NCI-H510A treated with DMSO at 0.1 percent for 48 hours (cell line): ENCODE measurements around the gene PPM1D.
"Not testable (repeated sequence)": the region's sequence is repeated elsewhere in the genome, so short reads cannot be mapped to it uniquely, and the experiment has no call there.

Experiments
- DNase-seq: peaks from one replicate; lab custom pipeline; 2025; lab: John Stamatoyannopoulos, UW

PPM1D gene

DNA sequence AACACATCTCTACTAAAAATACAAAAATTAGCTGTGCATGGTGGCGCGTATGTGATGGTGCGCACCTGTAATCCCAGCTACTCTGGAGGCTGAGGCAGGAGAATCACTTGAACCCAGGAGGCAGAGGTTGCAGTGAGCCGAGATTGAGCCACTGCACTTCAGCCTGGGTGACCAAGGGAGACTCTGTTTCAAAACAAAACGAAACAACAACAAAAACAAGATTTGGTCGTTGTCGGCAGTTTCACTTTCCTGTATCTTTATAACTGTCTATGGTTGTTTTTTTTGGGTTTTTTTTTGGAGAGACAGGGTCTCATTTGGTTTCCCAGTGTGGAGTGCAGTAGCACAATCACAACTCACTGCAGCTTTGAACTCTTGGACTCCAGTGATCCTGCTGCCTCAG, 68.7 kb downstream of the PPM1D start:
- DNase-seq = not testable (repeated sequence)

DNA sequence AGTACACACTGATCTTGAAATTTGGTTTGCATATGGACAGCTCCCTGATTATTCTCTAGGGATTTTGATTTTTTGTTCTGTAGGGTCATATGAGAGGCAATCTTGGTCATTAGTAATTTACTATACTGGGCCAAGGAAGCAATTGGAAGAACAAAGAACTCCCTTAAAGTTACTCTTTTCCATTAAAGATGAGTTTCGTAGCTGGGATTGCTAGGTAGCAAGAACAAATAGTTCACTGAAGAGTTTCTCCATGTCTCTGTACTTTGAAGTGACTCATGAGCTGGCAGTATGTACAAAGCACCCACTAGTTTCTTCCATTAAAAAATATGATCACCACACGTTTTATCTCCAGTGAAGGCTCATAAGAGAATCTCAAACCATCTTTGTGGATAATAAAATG, 71.5 kb downstream of the PPM1D start:
- DNase-seq = no peak

DNA sequence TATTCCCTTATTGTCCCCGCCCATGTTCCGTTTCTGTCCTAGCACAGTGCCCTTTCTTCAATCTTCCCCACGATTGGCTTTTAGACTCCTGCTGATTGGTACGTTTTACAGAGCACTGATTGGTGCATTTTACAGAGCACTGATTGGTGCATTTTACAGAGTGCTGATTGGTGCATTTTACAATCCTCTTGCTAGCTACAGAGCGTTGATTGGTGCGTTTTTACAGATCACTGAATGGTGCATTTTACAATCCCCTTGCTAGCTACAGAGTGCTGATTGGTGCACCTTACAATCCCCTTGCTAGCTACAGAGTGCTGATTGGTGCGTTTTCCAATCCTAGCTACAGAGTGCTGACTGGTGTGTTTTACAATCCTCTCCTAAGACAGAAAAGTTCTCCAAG, 74.6 kb downstream of the PPM1D start:
- not testable (repeated sequence) for DNase-seq

DNA sequence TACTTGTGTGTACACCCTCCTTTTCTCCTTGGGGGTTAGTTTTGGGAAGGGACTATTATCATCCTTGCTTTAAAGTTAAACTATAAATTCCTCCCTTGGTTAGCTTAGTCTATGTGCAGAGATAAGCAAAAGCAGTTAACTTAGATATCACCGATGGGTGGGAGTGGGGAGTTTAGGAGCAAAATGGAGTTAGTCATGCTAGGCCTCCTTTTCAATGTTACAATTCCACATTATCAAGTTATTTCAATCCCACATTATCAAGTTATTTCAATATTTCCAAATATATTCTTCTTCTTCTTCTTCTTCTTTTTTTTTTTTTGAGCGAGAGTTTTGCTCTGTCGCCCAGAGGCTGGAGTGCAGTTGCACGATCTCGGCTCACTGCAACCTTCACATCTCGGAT, 76.0 kb downstream of the PPM1D start:
- DNase-seq = no peak

DNA sequence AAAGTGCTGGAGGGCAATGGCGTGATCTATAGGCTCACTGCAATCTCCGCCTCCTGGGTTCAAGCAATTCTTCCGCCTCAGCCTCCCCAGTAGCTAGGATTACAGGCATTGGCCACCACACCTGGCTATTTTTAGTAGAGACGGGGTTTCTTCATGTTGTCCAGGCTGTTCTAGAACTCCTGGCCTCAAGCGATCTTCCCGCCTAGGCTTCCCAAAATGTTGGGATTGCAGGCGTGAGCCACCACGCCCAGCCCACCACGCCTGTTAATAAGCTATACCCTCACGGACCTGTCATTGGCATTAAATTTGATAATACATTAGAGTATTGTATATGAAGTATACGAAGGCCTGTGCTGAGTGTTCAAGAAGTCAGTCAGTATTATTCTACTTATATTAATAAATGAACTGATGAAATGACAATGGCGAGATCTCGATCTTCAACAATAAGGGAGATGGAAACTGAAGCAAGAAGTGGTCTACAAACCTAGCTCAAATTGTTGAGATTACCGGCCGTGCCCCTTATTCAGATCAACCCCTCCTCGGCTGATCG, 76.8 kb downstream of the PPM1D start:
- DNase-seq = no peak

DNA sequence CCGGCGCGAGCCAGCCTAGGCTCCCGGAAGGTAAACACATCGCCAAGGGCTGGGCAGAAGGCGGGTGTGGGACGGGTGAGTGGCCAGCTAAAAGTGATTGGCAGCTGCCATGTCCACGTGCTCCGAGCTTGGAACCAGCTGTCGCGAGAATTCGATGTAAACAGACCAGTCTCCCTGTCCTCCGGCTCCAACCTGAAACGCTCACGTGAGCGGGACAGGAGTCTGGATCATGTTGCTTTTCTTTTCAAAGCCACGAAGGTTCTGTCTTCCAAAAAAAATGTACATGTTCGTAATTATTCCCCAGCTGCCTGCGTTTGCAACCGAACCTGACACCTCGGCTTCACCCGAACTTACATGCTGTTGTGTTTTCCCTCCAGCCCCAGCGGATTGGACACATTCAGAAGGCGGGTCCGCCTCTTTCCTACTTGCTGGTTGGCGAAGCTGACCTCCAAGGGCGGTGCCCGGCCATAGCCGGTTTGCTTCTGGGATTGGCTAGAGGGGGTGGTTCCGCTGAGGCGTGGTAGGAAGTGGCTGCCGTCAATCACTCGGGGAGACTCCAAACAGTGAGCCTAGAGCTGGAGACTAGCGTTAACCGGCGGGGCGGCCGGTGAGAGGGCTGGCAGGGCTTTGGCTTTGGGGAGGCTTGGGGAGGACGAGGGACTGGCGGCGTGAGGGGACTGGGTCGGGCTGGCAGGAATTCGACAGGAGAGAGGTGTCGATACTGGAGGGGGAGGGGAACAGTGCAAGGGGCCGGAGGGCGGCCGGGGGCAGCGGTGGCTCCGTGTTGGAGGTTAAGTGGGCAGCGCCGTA, 77.5 kb downstream of the PPM1D start, which contains the start of gene BCAS3:
Gene BCAS3 (plus strand): TSS at position 544 of the 810 bp plus-strand sequence.
- peak; percentile 99 for DNase-seq

DNA sequence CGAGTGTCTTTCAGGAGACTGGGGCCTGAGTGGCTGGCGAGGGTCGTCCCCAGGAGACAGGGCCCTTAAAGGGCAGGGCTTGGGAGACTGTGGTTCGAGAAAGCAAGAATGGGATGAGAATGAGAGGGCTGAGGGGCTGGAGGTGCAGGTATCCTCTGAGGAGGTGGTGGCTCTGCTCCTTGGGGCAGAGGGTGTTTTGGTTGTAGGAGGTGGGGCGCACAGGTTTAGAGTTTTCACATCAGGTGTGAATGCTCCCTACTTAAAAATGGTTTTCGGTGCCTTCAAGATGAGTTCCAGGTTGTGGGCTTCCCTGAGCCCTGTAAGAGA, 78.1 kb downstream of the PPM1D start:
- DNase-seq = peak; percentile 51

DNA sequence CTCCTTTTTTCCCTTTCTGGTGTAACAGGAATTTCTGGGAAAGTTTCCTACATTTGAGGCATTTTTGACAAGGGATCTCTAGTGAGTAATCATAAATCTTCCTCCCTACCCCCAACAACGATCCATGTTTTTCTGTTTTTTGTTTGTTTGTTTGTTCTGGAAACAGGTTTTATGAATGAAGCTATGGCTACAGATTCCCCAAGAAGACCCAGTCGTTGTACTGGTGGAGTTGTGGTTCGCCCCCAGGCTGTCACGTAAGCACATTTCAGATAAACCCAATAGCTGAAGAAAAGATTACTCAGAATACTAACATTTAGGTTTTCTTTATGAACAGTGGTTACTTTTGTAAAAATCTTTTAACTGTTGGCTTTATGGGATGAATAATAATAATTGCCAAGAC, 79.3 kb downstream of the PPM1D start:
- DNase-seq = no peak

DNA sequence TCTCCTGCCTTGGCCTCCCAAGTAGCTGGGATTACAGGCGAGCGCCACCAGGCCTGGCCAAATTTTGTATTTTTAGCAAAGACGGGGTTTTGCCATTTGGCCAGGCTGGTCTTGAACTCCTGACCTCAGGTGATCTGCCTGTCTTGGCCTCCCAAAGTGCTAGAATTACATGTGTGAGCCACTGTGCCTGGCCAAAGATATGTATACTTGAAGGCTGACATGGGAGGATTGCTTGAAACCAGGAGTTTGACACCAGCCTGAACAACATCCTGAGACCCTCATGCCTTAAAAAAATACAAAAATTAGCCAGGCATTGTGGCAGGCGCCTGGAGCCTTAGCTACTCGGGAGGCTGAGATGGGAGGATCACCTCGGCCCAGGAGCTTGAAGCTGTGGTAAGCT, 80.8 kb downstream of the PPM1D start:
- no peak for DNase-seq

DNA sequence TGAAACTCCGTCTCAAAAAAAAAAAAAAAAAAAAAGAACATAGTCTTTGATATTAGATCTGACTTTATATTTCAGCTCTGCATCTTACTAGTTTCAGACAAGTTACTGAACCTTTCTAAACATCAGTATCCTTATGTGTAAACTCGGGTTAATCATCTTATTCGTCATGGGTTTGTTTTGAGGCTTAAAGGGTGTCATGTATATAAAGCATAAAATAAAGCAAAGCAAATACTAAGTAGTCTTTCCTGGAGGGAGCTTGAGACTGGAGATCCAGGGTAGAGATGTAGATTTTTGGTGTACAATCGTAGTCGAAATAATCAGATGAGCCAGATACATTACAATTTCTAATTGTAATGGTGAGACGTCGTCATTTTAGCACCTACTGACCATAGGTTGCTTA, 85.4 kb downstream of the PPM1D start:
- no peak for DNase-seq

DNA sequence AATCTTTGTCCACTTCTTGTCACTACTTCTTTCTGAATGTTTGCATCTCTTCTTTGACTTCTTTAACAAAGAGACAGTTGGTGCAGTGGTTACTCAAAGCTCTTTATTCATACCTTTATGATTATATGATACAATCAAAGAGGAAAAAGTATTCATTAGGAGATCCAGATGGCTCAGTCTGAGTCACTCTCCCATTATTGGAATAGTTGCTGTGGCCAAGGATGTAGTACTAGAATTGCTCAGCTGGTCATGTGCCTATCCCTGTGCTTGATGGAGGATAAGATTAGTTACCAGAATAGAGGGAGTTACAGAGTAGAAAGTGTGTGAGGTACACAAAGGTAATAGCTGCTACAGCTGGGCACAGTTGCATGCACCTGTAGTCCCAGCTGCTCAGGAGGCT, 96.0 kb downstream of the PPM1D start:
- no peak for DNase-seq

DNA sequence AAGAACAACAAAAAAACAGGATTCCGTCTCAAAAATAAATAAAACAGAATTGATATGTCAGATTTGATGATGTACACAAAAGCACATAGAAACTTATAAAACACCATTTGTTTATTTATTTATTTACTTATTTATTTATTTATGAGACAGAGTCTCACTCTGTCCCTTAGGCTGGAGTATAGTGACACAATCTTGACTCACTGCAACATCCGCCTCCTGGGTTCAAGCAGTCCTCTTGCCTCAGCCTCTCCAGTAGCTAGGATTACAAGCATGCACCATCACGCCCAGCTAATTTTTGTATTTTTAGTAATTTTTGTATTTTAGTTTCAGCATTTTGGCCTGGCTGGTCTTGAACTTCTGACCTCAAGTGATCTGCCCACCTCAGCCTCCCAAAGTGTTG, 99.1 kb downstream of the PPM1D start:
- DNase-seq = no peak

DNA sequence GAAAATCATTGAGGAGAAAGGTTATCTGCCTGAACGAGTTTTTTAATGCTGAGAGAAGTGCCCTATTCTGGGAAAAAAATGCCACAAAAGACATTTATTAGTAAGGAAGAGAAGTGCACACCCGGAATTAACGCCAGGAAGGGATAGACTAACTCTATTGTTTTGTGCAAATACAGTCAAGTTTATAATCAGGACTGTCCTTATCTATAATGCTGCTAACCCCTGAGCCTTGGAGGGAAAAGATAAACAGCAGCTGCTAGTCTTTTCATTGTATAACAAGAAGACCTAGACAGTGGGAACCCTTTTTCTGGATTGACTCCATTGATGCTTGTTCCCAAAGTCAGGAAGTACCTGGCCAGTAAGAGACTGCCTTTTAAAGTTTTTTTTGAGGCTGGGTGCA, 104.2 kb downstream of the PPM1D start:
- DNase-seq = no peak

DNA sequence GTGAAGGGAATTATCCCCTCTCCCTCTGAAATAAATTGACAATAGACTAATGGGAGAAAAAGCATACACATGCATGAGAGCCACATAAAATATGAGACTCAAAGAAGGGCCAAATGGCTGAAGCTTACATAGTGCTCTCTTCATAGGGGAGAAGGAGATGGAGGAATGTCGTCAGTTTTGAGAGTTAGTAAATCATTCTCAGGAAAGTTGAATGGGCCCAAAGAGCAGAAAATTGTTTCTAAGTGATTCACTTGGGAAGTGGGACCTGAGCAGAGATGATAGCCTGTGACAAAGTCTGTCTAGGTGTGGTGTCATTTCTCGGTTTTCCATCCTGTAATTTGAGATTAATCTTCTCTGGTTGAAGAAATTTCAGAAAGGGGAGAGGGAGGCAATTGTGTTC, 112.7 kb downstream of the PPM1D start:
- no peak for DNase-seq

DNA sequence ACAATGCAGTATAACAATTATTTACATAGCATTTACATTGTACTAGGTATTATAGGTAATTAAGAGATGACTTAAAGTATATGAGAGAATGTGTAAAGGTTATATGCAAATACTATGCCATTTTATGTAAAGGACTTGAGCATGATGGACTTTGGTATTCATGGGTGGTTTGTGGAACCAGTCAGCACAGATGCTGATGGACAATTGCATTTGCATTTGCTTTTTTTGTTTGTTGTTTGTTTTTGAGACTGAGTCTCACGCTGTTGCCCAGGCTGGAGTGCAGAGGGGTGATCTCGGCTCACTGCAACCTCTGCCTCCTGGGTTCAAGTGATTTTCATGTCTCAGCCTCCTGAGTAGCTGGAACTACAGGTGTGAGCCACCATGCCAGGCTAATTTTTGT, 113.6 kb downstream of the PPM1D start:
- DNase-seq = no peak
